Keratinocyte (primary cell): ENCODE results near the gene SLC25A46.
"Not testable (repeated sequence)": the region's sequence is repeated elsewhere in the genome, so short reads cannot be mapped to it uniquely, and the experiment has no call there.

ENCODE experiments used
- EZH2 ChIP-seq: IDR thresholded peaks from one replicate; pipeline ENCODE4 v1.6.1; 2012; ENCODE audit warnings: inconsistent platforms, mild to moderate bottlenecking, low read length, moderate library complexity
- TF ChIP-seq, protein P1 (sequence below), 3 experiments: IDR thresholded peaks in 1 of 3; conservative IDR thresholded peaks in 1 of 3; optimal IDR thresholded peaks in 1 of 3; 2 replicates in 2 of 3; 3 replicates in 1 of 3; pipeline versions ENCODE3 to v1.5.1; 2011; ENCODE audit warnings: low read length in 3 of 3, mild to moderate bottlenecking in 3 of 3, moderate library complexity in 2 of 3, control low read depth in 1 of 3, inconsistent platforms in 1 of 3; ENCODE audit not compliant: insufficient read depth in 2 of 3; ENCODE audit errors: extremely low read depth in 1 of 3

DNA sequence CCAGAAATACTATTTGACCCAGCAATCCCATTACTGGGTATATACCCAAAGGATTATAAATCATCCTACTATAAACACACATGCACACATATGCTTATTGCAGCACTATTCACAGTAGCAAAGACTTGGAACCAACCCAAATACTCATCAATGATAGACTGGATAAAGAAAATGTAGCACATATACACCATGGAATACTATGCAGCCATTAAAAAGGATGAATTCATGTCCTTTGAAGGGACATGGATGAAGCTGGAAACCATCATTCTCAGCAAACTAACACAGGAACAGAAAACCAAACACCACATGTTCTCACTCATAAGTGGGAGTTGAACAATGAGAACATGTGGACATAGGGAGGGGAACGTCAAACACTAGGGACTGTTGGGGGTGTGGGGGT is 48.2 kb upstream of the SLC25A46 start:
- TF ChIP-seq, protein P1, sequence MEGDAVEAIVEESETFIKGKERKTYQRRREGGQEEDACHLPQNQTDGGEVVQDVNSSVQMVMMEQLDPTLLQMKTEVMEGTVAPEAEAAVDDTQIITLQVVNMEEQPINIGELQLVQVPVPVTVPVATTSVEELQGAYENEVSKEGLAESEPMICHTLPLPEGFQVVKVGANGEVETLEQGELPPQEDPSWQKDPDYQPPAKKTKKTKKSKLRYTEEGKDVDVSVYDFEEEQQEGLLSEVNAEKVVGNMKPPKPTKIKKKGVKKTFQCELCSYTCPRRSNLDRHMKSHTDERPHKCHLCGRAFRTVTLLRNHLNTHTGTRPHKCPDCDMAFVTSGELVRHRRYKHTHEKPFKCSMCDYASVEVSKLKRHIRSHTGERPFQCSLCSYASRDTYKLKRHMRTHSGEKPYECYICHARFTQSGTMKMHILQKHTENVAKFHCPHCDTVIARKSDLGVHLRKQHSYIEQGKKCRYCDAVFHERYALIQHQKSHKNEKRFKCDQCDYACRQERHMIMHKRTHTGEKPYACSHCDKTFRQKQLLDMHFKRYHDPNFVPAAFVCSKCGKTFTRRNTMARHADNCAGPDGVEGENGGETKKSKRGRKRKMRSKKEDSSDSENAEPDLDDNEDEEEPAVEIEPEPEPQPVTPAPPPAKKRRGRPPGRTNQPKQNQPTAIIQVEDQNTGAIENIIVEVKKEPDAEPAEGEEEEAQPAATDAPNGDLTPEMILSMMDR (optimal IDR thresholded peaks at IDR 0.05 in 1 of 3, IDR thresholded peaks at IDR 0.05 in 1 of 3, conservative IDR thresholded peaks at IDR 0.05 in 1 of 3; ENCODE audit: extremely low read depth in 1 of 3, insufficient read depth in 2 of 3, low read length in 3 of 3): not testable (repeated sequence)
- not testable (repeated sequence) for TF ChIP-seq EZH2
